Uterus (tissue), 2 donors: ENCODE results near the gene ID3.

Source experiments
- POLR2A ChIP-seq, 2 donors: fragments of 450-650 bp; IDR thresholded peaks; one replicate each; pipeline ENCODE4 v1.6.1; 2016; ENCODE audit warnings: antibody characterized with exemption in 2 of 2, mild to moderate bottlenecking in 1 of 2, moderate library complexity in 1 of 2
- TF ChIP-seq, protein P1 (sequence below), 4 experiments: fragments of 200-600 bp in 2 of 4; fragments of 450-650 bp in 2 of 4; sonication (generic) in 2 of 4; IDR thresholded peaks; one replicate each; pipeline ENCODE4 v1.5.1; 2016 to 2019; ENCODE audit warnings: antibody characterized with exemption in 4 of 4, mild to moderate bottlenecking in 2 of 4, moderate library complexity in 1 of 4

DNA sequence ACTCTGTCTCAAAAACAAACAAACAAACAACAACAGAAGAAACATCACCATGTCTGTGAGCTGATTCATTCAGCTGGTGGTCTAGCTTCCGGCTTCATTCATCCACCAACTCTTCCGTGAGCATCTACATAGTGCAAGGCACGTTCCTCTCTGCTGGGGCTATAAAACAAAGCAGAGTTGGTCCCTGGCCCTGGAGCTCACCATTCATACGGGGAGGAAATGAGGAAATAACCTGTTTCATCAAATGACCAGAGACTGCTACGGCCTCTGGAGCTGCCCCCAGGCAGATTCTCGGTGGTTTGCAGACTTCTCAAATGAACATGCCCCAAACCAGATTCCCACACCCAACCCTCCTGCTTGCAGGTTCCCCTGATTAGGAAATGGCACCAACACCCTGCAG lies 41.0 kb upstream of the ID3 start:
- TF ChIP-seq POLR2A (IDR thresholded peaks at IDR 0.05): no peak
- TF ChIP-seq, protein P1, sequence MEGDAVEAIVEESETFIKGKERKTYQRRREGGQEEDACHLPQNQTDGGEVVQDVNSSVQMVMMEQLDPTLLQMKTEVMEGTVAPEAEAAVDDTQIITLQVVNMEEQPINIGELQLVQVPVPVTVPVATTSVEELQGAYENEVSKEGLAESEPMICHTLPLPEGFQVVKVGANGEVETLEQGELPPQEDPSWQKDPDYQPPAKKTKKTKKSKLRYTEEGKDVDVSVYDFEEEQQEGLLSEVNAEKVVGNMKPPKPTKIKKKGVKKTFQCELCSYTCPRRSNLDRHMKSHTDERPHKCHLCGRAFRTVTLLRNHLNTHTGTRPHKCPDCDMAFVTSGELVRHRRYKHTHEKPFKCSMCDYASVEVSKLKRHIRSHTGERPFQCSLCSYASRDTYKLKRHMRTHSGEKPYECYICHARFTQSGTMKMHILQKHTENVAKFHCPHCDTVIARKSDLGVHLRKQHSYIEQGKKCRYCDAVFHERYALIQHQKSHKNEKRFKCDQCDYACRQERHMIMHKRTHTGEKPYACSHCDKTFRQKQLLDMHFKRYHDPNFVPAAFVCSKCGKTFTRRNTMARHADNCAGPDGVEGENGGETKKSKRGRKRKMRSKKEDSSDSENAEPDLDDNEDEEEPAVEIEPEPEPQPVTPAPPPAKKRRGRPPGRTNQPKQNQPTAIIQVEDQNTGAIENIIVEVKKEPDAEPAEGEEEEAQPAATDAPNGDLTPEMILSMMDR (IDR thresholded peaks at IDR 0.05): no peak
